Central memory CD4-positive, alpha-beta T cell (primary cell): ENCODE results near the gene SLX9.

ENCODE experiments used
- DNase-seq: peaks from one replicate; pipeline ENCODE4 v3.0.0; 2022

SLX9 gene

GRCh38 chr21:44992608-44993031, 52.8 kb downstream of the SLX9 start:
- no peak for DNase-seq

- DNase-seq: no peak
Measured at GRCh38 chr21:44993321-44994046, 53.7 kb downstream of the SLX9 start.

- no peak for DNase-seq
Measured at GRCh38 chr21:44994047-44994694, 54.3 kb downstream of the SLX9 start.

GRCh38 chr21:44994695-44995342, 55.0 kb downstream of the SLX9 start:
- no peak for DNase-seq

DNA sequence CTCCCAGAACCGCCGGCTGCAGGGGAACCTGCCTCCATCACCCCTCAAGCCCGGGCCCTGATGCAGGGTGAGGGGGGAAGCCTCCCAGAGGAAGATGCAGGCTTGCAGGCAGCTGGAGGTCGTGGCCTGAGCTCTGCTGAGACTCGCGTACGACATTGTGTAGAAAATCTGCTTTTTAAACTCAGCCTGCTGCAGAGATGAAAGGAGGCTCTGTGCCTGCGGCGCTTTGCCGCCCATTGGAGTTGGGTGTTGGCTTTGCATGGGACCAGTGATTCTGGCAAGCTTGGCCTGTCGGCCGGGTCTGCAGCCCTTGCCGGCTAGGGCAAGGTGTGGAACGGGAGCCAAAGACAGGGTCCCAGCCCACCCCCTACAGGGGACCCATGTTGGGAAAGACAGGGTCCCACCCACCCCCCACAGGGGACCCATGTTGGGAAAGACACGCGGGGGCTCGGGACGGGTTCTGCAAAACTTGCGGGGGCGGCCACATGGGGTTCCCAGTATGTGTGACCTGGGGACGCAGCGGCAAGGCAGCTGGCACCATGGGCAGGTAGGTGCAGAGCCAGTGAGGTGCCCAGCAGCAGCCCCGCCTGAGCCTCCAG, 55.6 kb downstream of the SLX9 start:
- DNase-seq: no peak

GRCh38 chr21:44996096-44996495, 56.3 kb downstream of the SLX9 start:
- no peak for DNase-seq

GRCh38 chr21:44996501-44996921, 56.7 kb downstream of the SLX9 start:
- no peak for DNase-seq

GRCh38 chr21:44996983-44997936, 57.4 kb downstream of the SLX9 start:
- no peak for DNase-seq

- DNase-seq: no peak
Measured at GRCh38 chr21:44998086-44998620, 58.3 kb downstream of the SLX9 start.

- no peak for DNase-seq
Measured at GRCh38 chr21:44998621-44999427, 59.0 kb downstream of the SLX9 start.

GRCh38 chr21:44999428-44999971, 59.7 kb downstream of the SLX9 start:
- no peak for DNase-seq

- no peak for DNase-seq
Measured at GRCh38 chr21:44999972-45000636, 60.3 kb downstream of the SLX9 start.

- DNase-seq: no peak
Measured at GRCh38 chr21:45000637-45001133, 60.9 kb downstream of the SLX9 start.

- DNase-seq: no peak
Measured at GRCh38 chr21:45001134-45002095, 61.6 kb downstream of the SLX9 start.

GRCh38 chr21:45002381-45003204, 62.8 kb downstream of the SLX9 start:
- no peak for DNase-seq

DNA sequence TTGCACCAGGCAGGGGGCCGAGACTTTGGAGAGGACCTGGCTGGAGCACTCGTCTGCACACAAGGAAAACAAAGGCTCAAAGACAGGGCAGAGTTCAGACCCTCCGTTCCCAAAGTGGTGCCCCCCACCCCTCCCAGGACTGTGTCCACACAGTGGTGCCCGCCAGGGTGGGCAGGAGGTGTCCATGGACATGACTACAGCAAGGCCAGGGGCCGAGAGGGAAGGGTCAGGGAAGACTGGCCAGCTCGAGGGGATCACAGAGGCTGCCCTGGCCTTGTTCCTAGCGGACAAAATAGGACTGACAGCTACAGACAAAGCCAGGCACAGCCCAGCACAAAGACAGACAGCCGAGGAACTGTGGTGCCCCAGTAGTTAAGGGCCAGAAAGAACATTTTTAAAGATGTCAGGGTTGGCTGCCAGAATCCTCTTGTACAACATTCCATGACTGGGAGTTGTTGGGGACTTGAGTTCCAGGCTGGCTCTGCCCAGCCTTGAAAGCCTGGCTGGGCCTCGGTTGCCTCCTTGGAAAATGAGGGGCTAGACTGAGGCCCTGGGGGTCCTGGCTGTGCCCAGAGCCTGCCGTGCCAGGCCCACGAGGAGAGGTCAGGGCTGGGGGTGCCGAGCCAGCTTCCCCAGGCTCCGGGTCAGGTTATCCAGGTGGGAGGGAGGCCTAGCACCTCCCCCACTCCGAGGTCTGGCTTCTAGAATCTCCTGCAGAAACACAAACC, 63.7 kb downstream of the SLX9 start:
- DNase-seq: no peak

DNA sequence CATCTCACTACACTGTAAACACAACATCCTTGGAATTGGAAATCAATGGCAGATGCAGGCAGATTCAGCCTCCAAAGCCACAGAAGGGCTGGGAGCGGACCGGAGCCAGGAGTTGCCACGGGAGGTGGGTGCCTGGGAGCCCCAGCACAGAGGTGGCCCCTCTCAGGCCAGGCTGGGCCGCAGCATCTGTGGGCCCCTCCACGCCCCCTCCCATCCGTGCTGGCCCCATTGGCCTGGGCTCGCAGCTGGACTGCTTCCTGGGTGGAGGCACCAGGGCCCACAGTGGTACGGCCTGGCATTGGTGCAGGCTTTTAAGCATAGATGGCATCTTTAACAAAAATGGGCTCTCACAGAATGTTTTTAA, 64.2 kb downstream of the SLX9 start:
- DNase-seq: no peak
